Measurements from ENCODE around the gene SRSF11. TPM values are rescaled to one million over a fixed set of nuclear protein-coding genes. Genes with fewer than 3 reads are reported as not detected.
"Not testable (repeated sequence)": the region's sequence is repeated elsewhere in the genome, so short reads cannot be mapped to it uniquely, and the experiment has no call there.

SRSF11 gene
- total RNA-seq, 1 donor from 2014 or later: 67.8 TPM

GRCh38 chr1:70202173-70202758 lies 18.9 kb upstream of the SRSF11 start:
- H3K36me3 ChIP-seq (ENCODE audit: control insufficient read depth in 3 of 3, insufficient read depth in 3 of 3, low read length in 3 of 3): peaks cover 0 to 4% (median 0%) of the 10 kb centered on the region in 3 donors
- peaks cover 15 to 24% (median 23%) of the 10 kb centered on the region in 3 donors for H3K4me1 ChIP-seq (ENCODE audit: control insufficient read depth in 3 of 3, insufficient read depth in 3 of 3, low read length in 3 of 3)
- no peak overlapping the region for H3K9ac ChIP-seq (ENCODE audit: low read depth in 1 of 3, low read length in 3 of 3)
- no peaks in the 10 kb centered on the region for H3K9me3 ChIP-seq (ENCODE audit: control insufficient read depth in 3 of 3, low read length in 3 of 3)
- H3K27ac ChIP-seq (ENCODE audit: low read depth, low read length): no peak overlapping the region
- no peaks in the 10 kb centered on the region for H3K27me3 ChIP-seq (ENCODE audit: control insufficient read depth in 3 of 3, insufficient read depth in 3 of 3, low read length in 3 of 3)
- H3K4me3 ChIP-seq (ENCODE audit: low read length in 3 of 3): no peak overlapping the region

- peak overlapping the region in 2 of 3 donors; percentile 96 to 99 for H3K9ac ChIP-seq (ENCODE audit: low read depth in 1 of 3, low read length in 3 of 3)
- peaks cover 0 to 13% (median 4%) of the 10 kb centered on the region in 3 donors for H3K36me3 ChIP-seq (ENCODE audit: control insufficient read depth in 3 of 3, insufficient read depth in 3 of 3, low read length in 3 of 3)
- H3K27me3 ChIP-seq (ENCODE audit: control insufficient read depth in 3 of 3, insufficient read depth in 3 of 3, low read length in 3 of 3): no peaks in the 10 kb centered on the region
- H3K9me3 ChIP-seq (ENCODE audit: control insufficient read depth in 3 of 3, low read length in 3 of 3): no peaks in the 10 kb centered on the region
- H3K4me3 ChIP-seq (ENCODE audit: low read length in 3 of 3): peak overlapping the region; percentile 92 to 100 (median 98)
- H3K27ac ChIP-seq (ENCODE audit: low read depth, low read length): no peak overlapping the region
- peaks cover 21 to 38% (median 32%) of the 10 kb centered on the region in 3 donors for H3K4me1 ChIP-seq (ENCODE audit: control insufficient read depth in 3 of 3, insufficient read depth in 3 of 3, low read length in 3 of 3)
Observed at GRCh38 chr1:70204139-70204538, 17.0 kb upstream of the SRSF11 start.

GRCh38 chr1:70204600-70204999 lies 16.6 kb upstream of the SRSF11 start:
- H3K27ac ChIP-seq (ENCODE audit: low read depth, low read length): peak overlapping the region; percentile 97
- peak overlapping the region; percentile 96 to 100 (median 99) for H3K9ac ChIP-seq (ENCODE audit: low read depth in 1 of 3, low read length in 3 of 3)
- peak overlapping the region; percentile 92 to 100 (median 98) for H3K4me3 ChIP-seq (ENCODE audit: low read length in 3 of 3)
- H3K27me3 ChIP-seq (ENCODE audit: control insufficient read depth in 3 of 3, insufficient read depth in 3 of 3, low read length in 3 of 3): no peaks in the 10 kb centered on the region
- peaks cover 21 to 38% (median 32%) of the 10 kb centered on the region in 3 donors for H3K4me1 ChIP-seq (ENCODE audit: control insufficient read depth in 3 of 3, insufficient read depth in 3 of 3, low read length in 3 of 3)
- H3K36me3 ChIP-seq (ENCODE audit: control insufficient read depth in 3 of 3, insufficient read depth in 3 of 3, low read length in 3 of 3): peaks cover 0 to 13% (median 4%) of the 10 kb centered on the region in 3 donors
- H3K9me3 ChIP-seq (ENCODE audit: control insufficient read depth in 3 of 3, low read length in 3 of 3): no peaks in the 10 kb centered on the region

- Histone ChIP-seq H3K36me3 (ENCODE audit: control insufficient read depth in 3 of 3, insufficient read depth in 3 of 3, low read length in 3 of 3) (peaks cover 0 to 13% (median 4%) of the 10 kb centered on the region in 3 donors), H3K4me3 (ENCODE audit: low read length in 3 of 3) (peak overlapping the region; percentile 92 to 100 (median 98)), H3K27me3 (ENCODE audit: control insufficient read depth in 3 of 3, insufficient read depth in 3 of 3, low read length in 3 of 3) (no peaks in the 10 kb centered on the region), H3K27ac (ENCODE audit: low read depth, low read length) (peak overlapping the region; percentile 97), H3K4me1 (ENCODE audit: control insufficient read depth in 3 of 3, insufficient read depth in 3 of 3, low read length in 3 of 3) (peaks cover 21 to 38% (median 32%) of the 10 kb centered on the region in 3 donors), H3K9ac (ENCODE audit: low read depth in 1 of 3, low read length in 3 of 3) (peak overlapping the region; percentile 96 to 100 (median 99)), H3K9me3 (ENCODE audit: control insufficient read depth in 3 of 3, low read length in 3 of 3) (no peaks in the 10 kb centered on the region)
Observed at GRCh38 chr1:70205071-70205433, 16.1 kb upstream of the SRSF11 start.

GRCh38 chr1:70205434-70206118 lies 15.6 kb upstream of the SRSF11 start, which contains the start of gene LRRC40:
LRRC40 (minus strand) TSS chr1:70205579; CDS start chr1:70205540, 39 bp downstream.
- Histone ChIP-seq H3K9me3 (ENCODE audit: control insufficient read depth in 3 of 3, low read length in 3 of 3) (no peaks in the 10 kb centered on the region), H3K4me3 (ENCODE audit: low read length in 3 of 3) (peak within 1 kb of the TSS; percentile 92 to 100 (median 98)), H3K27ac (ENCODE audit: low read depth, low read length) (peak within 1 kb of the TSS; percentile 97), H3K4me1 (ENCODE audit: control insufficient read depth in 3 of 3, insufficient read depth in 3 of 3, low read length in 3 of 3) (peaks cover 25 to 38% (median 36%) of the 10 kb centered on the region in 3 donors), H3K27me3 (ENCODE audit: control insufficient read depth in 3 of 3, insufficient read depth in 3 of 3, low read length in 3 of 3) (no peaks in the 10 kb centered on the region), H3K9ac (ENCODE audit: low read depth in 1 of 3, low read length in 3 of 3) (peak within 1 kb of the TSS; percentile 96 to 100 (median 99)), H3K36me3 (ENCODE audit: control insufficient read depth in 3 of 3, insufficient read depth in 3 of 3, low read length in 3 of 3) (peaks cover 2 to 13% (median 4%) of the 10 kb centered on the region in 3 donors)

- peaks cover 25 to 38% (median 36%) of the 10 kb centered on the region in 3 donors for H3K4me1 ChIP-seq (ENCODE audit: control insufficient read depth in 3 of 3, insufficient read depth in 3 of 3, low read length in 3 of 3)
Observed at GRCh38 chr1:70206833-70207232, 14.3 kb upstream of the SRSF11 start.

GRCh38 chr1:70207492-70207891 lies 13.7 kb upstream of the SRSF11 start:
- Histone ChIP-seq H3K9ac (ENCODE audit: low read depth in 1 of 3, low read length in 3 of 3) (peak overlapping the region in 1 of 3 donors; percentile 5), H3K4me1 (ENCODE audit: control insufficient read depth in 3 of 3, insufficient read depth in 3 of 3, low read length in 3 of 3) (peaks cover 25 to 38% (median 36%) of the 10 kb centered on the region in 3 donors), H3K4me3 (ENCODE audit: low read length in 3 of 3) (peak overlapping the region in 1 of 3 donors; percentile 33)

More at GRCh38 chr1:70206833-70207232, 14.3 kb upstream of the SRSF11 start:
- not testable (repeated sequence) for H3K27me3 ChIP-seq (ENCODE audit: control insufficient read depth in 3 of 3, insufficient read depth in 3 of 3, low read length in 3 of 3); H3K9me3 ChIP-seq (ENCODE audit: control insufficient read depth in 3 of 3, low read length in 3 of 3); H3K36me3 ChIP-seq (ENCODE audit: control insufficient read depth in 3 of 3, insufficient read depth in 3 of 3, low read length in 3 of 3)
- Histone ChIP-seq H3K4me3 (ENCODE audit: low read length in 3 of 3) (peak overlapping the region; percentile 92 to 100 (median 98)), H3K27ac (ENCODE audit: low read depth, low read length) (peak overlapping the region; percentile 97), H3K9ac (ENCODE audit: low read depth in 1 of 3, low read length in 3 of 3) (peak overlapping the region; percentile 96 to 100 (median 99))

GRCh38 chr1:70208292-70208691 lies 12.9 kb upstream of the SRSF11 start:
- Histone ChIP-seq H3K9ac (ENCODE audit: low read depth in 1 of 3, low read length in 3 of 3) (no peak overlapping the region), H3K27me3 (ENCODE audit: control insufficient read depth in 3 of 3, insufficient read depth in 3 of 3, low read length in 3 of 3) (no peaks in the 10 kb centered on the region), H3K4me1 (ENCODE audit: control insufficient read depth in 3 of 3, insufficient read depth in 3 of 3, low read length in 3 of 3) (peaks cover 25 to 36% (median 34%) of the 10 kb centered on the region in 3 donors), H3K4me3 (ENCODE audit: low read length in 3 of 3) (no peak overlapping the region), H3K36me3 (ENCODE audit: control insufficient read depth in 3 of 3, insufficient read depth in 3 of 3, low read length in 3 of 3) (peaks cover 2 to 9% (median 4%) of the 10 kb centered on the region in 3 donors), H3K27ac (ENCODE audit: low read depth, low read length) (no peak overlapping the region), H3K9me3 (ENCODE audit: control insufficient read depth in 3 of 3, low read length in 3 of 3) (no peaks in the 10 kb centered on the region)

More at GRCh38 chr1:70207492-70207891, 13.7 kb upstream of the SRSF11 start:
- Histone ChIP-seq H3K9me3 (ENCODE audit: control insufficient read depth in 3 of 3, low read length in 3 of 3) (no peaks in the 10 kb centered on the region), H3K27ac (ENCODE audit: low read depth, low read length) (no peak overlapping the region), H3K27me3 (ENCODE audit: control insufficient read depth in 3 of 3, insufficient read depth in 3 of 3, low read length in 3 of 3) (no peaks in the 10 kb centered on the region), H3K36me3 (ENCODE audit: control insufficient read depth in 3 of 3, insufficient read depth in 3 of 3, low read length in 3 of 3) (peaks cover 2 to 9% (median 4%) of the 10 kb centered on the region in 3 donors)

- no peak overlapping the region for H3K9ac ChIP-seq (ENCODE audit: low read depth in 1 of 3, low read length in 3 of 3)
- H3K27me3 ChIP-seq (ENCODE audit: control insufficient read depth in 3 of 3, insufficient read depth in 3 of 3, low read length in 3 of 3): no peaks in the 10 kb centered on the region
- H3K9me3 ChIP-seq (ENCODE audit: control insufficient read depth in 3 of 3, low read length in 3 of 3): no peaks in the 10 kb centered on the region
- no peak overlapping the region for H3K4me3 ChIP-seq (ENCODE audit: low read length in 3 of 3)
- H3K4me1 ChIP-seq (ENCODE audit: control insufficient read depth in 3 of 3, insufficient read depth in 3 of 3, low read length in 3 of 3): peaks cover 17 to 23% (median 21%) of the 10 kb centered on the region in 3 donors
- H3K36me3 ChIP-seq (ENCODE audit: control insufficient read depth in 3 of 3, insufficient read depth in 3 of 3, low read length in 3 of 3): peaks cover 2 to 12% (median 4%) of the 10 kb centered on the region in 3 donors
- no peak overlapping the region for H3K27ac ChIP-seq (ENCODE audit: low read depth, low read length)
Observed at GRCh38 chr1:70210820-70211219, 10.4 kb upstream of the SRSF11 start.

GRCh38 chr1:70211541-70211940 lies 9.6 kb upstream of the SRSF11 start:
- peak overlapping the region in 1 of 3 donors; percentile 38 for H3K9ac ChIP-seq (ENCODE audit: low read depth in 1 of 3, low read length in 3 of 3)
- no peaks in the 10 kb centered on the region for H3K27me3 ChIP-seq (ENCODE audit: control insufficient read depth in 3 of 3, insufficient read depth in 3 of 3, low read length in 3 of 3)
- no peak overlapping the region for H3K27ac ChIP-seq (ENCODE audit: low read depth, low read length)
- peaks cover 2 to 14% (median 4%) of the 10 kb centered on the region in 3 donors for H3K36me3 ChIP-seq (ENCODE audit: control insufficient read depth in 3 of 3, insufficient read depth in 3 of 3, low read length in 3 of 3)
- peaks cover 16 to 21% (median 19%) of the 10 kb centered on the region in 3 donors for H3K4me1 ChIP-seq (ENCODE audit: control insufficient read depth in 3 of 3, insufficient read depth in 3 of 3, low read length in 3 of 3)
- no peaks in the 10 kb centered on the region for H3K9me3 ChIP-seq (ENCODE audit: control insufficient read depth in 3 of 3, low read length in 3 of 3)
- no peak overlapping the region for H3K4me3 ChIP-seq (ENCODE audit: low read length in 3 of 3)
